DOHH2 (cell line): ENCODE measurements around the gene ZNF180.

Experiments used
- H3F3A ChIP-seq: fragments of 200-600 bp; sonication (generic), shearing (Covaris generic); 2 replicates; pipeline ENCODE4 v1.6.0; 2016; ENCODE audit warnings: antibody characterized with exemption, mild to moderate bottlenecking; ENCODE audit not compliant: control insufficient read depth, insufficient read depth
- H3K27ac ChIP-seq: fragments of 200-600 bp; sonication (generic); 2 replicates; pipeline ENCODE4 v1.5.1; 2014; ENCODE audit warnings: low read depth, mild to moderate bottlenecking, low read length, moderate library complexity
- H3K27me3 ChIP-seq: fragments of 200-600 bp; sonication (generic); 2 replicates; pipeline ENCODE4 v1.6.1; 2014; ENCODE audit warnings: mild to moderate bottlenecking, low read length, mixed read lengths; ENCODE audit not compliant: control insufficient read depth
- H3K36me3 ChIP-seq: fragments of 200-600 bp; sonication (generic); 2 replicates; pipeline ENCODE4 v1.6.1; 2014; ENCODE audit warnings: mild to moderate bottlenecking, low read length, moderate library complexity, mixed read lengths; ENCODE audit not compliant: control insufficient read depth
- H3K4me1 ChIP-seq: fragments of 200-600 bp; sonication (generic); 2 replicates; pipeline ENCODE4 v1.6.1; 2014; ENCODE audit warnings: mild to moderate bottlenecking, low read length, mixed read lengths; ENCODE audit not compliant: control insufficient read depth
- H3K4me2 ChIP-seq: fragments of 200-600 bp; sonication (generic); 2 replicates; pipeline ENCODE4 v1.6.0; 2014; ENCODE audit warnings: mild to moderate bottlenecking, low read length, moderate library complexity
- H3K4me3 ChIP-seq: fragments of 200-600 bp; sonication (generic); 2 replicates; pipeline ENCODE4 v1.5.1; 2014; ENCODE audit warnings: mild to moderate bottlenecking, low read length, mixed read lengths
- H3K79me2 ChIP-seq: fragments of 200-600 bp; sonication (generic); 2 replicates; pipeline ENCODE4 v1.6.1; 2014; ENCODE audit warnings: mild to moderate bottlenecking, low read length, mixed read lengths; ENCODE audit not compliant: control insufficient read depth
- H3K9me2 ChIP-seq: fragments of 200-600 bp; sonication (generic); replicated peaks from 2 replicates; pipeline ENCODE4 v1.6.1; 2014; ENCODE audit warnings: mild to moderate bottlenecking, low read length, mixed read lengths; ENCODE audit not compliant: control insufficient read depth
- H3K9me3 ChIP-seq: fragments of 200-600 bp; sonication (generic); 2 replicates; pipeline ENCODE4 v1.6.1; 2014; ENCODE audit warnings: antibody characterized with exemption, low read length, mixed read lengths; ENCODE audit not compliant: control insufficient read depth, insufficient read depth
- H4K20me1 ChIP-seq: fragments of 200-600 bp; sonication (generic); 2 replicates; pipeline ENCODE4 v1.6.0; 2014; ENCODE audit warnings: low read depth, mild to moderate bottlenecking, antibody characterized with exemption, low read length, moderate library complexity; ENCODE audit not compliant: control insufficient read depth, insufficient read depth
- EZH2phosphoT487 ChIP-seq: fragments of 200-600 bp; sonication (generic); IDR thresholded peaks from 2 replicates; pipeline ENCODE4 v1.6.1; 2017; ENCODE audit warnings: borderline replicate concordance, mild to moderate bottlenecking, antibody characterized with exemption, low read length, moderate library complexity, mixed read lengths
- TF ChIP-seq, protein P1 (sequence below): fragments of 200-600 bp; sonication (generic); IDR thresholded peaks from one replicate; pipeline ENCODE4 v1.5.1; 2014; ENCODE audit warnings: antibody characterized with exemption, mild to moderate bottlenecking, low read depth, low read length; ENCODE audit not compliant: poor library complexity, severe bottlenecking

The ZNF180 gene

DNA sequence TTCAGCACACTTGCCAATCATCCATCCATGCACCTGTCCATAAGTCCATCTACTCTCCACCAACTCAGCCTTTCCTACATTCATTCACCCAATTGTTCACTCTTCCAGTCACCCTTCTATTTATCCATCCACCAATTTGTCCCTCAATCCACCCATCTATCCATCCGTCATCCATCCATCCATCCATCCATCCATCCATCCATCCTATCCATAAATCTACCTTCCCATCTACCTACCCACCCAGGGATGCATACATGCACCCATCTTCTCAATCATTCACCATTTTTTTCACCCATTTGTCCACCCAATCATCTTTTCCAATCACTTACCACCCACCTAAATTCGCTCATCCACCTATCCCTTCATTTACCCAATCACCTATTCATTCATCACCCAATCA lies 43.7 kb upstream of the ZNF180 start:
- Histone ChIP-seq H3K4me3 (no peak overlapping the region), H3K27me3 (no peaks in the 10 kb centered on the region), H3K27ac (no peak overlapping the region), H3K9me3 (no peaks in the 10 kb centered on the region; the same call in 1 of the 2 replicates), H4K20me1 (no peaks in the 10 kb centered on the region), H3F3A (no peaks in the 10 kb centered on the region), H3K4me2 (no peak overlapping the region), H3K79me2 (no peaks in the 10 kb centered on the region), H3K36me3 (no peaks in the 10 kb centered on the region), H3K9me2 (no peaks in the 10 kb centered on the region), H3K4me1 (no peaks in the 10 kb centered on the region)
- TF ChIP-seq, protein P1, sequence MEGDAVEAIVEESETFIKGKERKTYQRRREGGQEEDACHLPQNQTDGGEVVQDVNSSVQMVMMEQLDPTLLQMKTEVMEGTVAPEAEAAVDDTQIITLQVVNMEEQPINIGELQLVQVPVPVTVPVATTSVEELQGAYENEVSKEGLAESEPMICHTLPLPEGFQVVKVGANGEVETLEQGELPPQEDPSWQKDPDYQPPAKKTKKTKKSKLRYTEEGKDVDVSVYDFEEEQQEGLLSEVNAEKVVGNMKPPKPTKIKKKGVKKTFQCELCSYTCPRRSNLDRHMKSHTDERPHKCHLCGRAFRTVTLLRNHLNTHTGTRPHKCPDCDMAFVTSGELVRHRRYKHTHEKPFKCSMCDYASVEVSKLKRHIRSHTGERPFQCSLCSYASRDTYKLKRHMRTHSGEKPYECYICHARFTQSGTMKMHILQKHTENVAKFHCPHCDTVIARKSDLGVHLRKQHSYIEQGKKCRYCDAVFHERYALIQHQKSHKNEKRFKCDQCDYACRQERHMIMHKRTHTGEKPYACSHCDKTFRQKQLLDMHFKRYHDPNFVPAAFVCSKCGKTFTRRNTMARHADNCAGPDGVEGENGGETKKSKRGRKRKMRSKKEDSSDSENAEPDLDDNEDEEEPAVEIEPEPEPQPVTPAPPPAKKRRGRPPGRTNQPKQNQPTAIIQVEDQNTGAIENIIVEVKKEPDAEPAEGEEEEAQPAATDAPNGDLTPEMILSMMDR = no peak
- no peak for TF ChIP-seq EZH2phosphoT487

DNA sequence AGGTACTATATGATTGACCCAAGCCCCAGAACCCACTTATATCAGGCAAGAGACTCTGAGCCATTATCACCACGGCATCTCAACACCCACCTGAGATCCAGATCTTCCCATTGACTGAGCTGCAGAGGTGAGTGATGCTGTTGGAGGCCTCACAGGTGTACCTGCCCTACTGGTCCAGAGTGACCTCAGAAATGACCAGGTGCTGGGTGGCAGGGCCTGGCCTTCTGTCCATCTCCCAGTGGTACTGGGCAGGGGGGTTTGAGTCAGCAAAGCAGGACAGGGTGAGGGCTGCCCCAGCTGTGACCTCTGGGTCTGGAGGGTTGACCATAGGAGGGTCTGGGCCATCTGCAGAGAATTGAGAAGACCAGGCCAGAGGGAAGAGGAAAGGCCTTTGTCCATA lies 42.3 kb upstream of the ZNF180 start:
- Histone ChIP-seq H3K27me3 (no peaks in the 10 kb centered on the region), H3K4me3 (no peak overlapping the region), H3K9me3 (no peaks in the 10 kb centered on the region), H3F3A (no peaks in the 10 kb centered on the region), H3K36me3 (no peaks in the 10 kb centered on the region), H3K27ac (no peak overlapping the region), H3K9me2 (no peaks in the 10 kb centered on the region), H3K4me1 (no peaks in the 10 kb centered on the region), H4K20me1 (no peaks in the 10 kb centered on the region), H3K4me2 (no peak overlapping the region), H3K79me2 (no peaks in the 10 kb centered on the region)
- TF ChIP-seq, protein P1 = no peak
- TF ChIP-seq EZH2phosphoT487 = no peak

DNA sequence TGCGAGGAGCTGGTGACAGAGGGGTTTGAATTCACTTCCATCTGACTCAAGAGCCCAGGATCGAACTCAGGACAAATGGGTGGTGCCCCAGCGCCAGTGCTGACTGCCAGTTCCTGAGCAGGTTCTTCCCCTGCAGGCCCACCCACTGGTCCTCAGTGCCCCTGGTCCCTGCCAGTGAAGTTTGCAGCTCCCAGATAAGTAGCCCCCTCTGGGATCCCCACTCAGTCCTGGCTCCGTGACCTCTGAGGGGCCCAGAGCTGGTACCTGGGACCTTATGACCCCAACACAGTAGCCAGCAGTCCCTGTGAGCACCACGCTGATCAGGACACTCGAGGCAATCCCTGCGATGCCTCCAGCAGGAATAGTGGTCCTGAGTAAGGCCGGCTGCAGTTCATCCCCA lies 40.4 kb upstream of the ZNF180 start:
- H3K4me3 ChIP-seq = no peak overlapping the region
- TF ChIP-seq EZH2phosphoT487 = no peak
- peaks cover 2% of the 10 kb centered on the region; the same call in 1 of the 2 replicates for H3K9me3 ChIP-seq

DNA sequence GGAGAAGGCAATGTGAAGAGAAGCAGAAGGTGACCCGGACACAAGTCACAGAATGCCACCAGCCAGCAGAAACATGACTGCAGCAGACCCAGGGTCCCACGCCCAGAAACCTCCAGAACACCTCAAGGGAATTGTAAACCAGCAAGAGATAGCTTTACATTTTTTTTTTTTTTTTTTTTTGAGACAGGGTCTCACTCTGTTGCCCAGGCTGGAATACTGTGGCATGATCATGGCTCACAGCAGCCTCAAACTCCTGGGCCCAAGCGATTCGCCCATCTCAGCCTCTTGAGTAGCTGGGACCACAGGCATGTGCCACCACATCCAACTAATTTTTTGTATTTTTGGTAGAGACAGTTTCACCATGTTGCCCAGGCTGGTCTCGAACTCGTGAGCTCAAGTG lies 39.7 kb upstream of the ZNF180 start:
- TF ChIP-seq, protein P1 = no peak
- TF ChIP-seq EZH2phosphoT487 = no peak
- Histone ChIP-seq H4K20me1 (no peaks in the 10 kb centered on the region), H3K9me3 (peaks cover 3% of the 10 kb centered on the region; the same call in 1 of the 2 replicates), H3K9me2 (no peaks in the 10 kb centered on the region; the same call in 1 of the 2 replicates), H3K4me3 (no peak overlapping the region), H3K27me3 (no peaks in the 10 kb centered on the region), H3F3A (no peaks in the 10 kb centered on the region), H3K4me2 (no peak overlapping the region), H3K79me2 (no peaks in the 10 kb centered on the region), H3K4me1 (no peaks in the 10 kb centered on the region), H3K36me3 (no peaks in the 10 kb centered on the region), H3K27ac (no peak overlapping the region)

More for the DNA sequence above, 40.4 kb upstream of the ZNF180 start:
- H3K4me1 ChIP-seq = no peaks in the 10 kb centered on the region
- H3K4me2 ChIP-seq = no peak overlapping the region
- H3F3A ChIP-seq = no peaks in the 10 kb centered on the region
- no peaks in the 10 kb centered on the region for H3K36me3 ChIP-seq
- no peaks in the 10 kb centered on the region for H3K27me3 ChIP-seq
- H3K79me2 ChIP-seq = no peaks in the 10 kb centered on the region
- no peak overlapping the region for H3K27ac ChIP-seq
- H3K9me2 ChIP-seq = no peaks in the 10 kb centered on the region; the same call in 1 of the 2 replicates
- H4K20me1 ChIP-seq = no peaks in the 10 kb centered on the region
